Measurements from ENCODE around the gene SLC9B2.

The SLC9B2 gene

GRCh38 chr4:103076747-103077347 is at the start of gene SLC9B2:
SLC9B2 (minus strand) TSS chr4:103076761; CDS start chr4:103067550, 9,211 bp downstream.
- no peak for DNase-seq (ENCODE audit: low read depth)

DNA sequence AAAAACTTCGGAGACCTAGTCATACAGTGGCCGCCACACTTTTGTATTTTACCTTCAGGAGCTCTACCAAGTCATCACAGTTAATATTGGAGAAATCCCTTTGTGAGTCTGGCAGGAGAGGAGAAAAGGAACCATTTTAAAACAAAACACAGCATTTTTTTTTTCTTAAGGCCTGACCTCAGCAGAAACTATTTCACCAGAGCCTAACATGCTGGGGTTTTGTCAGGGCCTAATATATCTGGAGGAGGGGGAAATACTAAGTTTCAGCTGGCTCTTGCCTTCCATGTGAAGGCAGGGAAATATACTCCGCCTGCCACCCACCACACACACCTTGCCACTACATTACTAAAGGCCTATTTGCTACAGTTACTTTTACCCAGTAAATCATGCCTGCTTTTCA is 49.6 kb upstream of the SLC9B2 start:
- no peak for DNase-seq (ENCODE audit: low read depth)

DNA sequence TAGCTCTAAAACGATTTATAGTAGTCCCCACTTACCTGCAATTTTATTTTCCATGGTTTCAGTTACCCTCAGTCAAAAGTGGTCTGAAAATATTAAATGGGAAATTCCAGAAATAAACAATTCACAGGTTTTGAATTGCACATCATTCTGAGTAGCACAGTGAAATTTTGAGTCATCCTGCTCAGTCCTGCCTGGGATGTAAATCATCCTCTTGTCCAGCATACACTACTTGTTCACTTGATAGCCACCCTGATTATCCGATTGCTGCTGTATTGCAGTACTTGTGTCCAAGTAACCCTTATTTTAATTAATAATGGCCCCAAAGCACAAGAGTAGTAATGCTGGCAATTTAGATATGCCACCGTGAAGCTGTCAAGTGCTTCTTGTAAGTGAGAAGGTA is 46.6 kb upstream of the SLC9B2 start:
- DNase-seq (ENCODE audit: low read depth) = no peak

DNA sequence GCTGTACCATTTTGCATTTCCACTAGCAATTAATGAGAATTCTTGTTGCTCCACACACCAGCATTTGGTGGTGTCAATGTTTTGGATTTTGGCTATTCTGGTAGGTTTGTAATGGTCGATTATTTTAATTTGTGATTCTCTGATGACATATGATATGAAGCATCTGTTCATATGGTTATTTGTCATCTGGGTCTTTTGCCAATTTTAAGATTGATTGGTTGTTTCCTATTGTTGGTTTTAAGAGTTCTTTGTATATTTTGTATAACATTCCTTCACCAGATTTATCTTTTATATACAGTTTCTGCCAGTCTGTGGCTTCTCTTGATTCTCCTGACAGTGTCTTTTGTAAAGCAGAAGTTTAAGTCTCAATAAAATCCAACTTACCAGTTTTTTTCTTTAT is 41.6 kb upstream of the SLC9B2 start:
- DNase-seq (ENCODE audit: low read depth) = no peak

- no peak for DNase-seq (ENCODE audit: low read depth)
Measured at GRCh38 chr4:103111598-103111997, 35.0 kb upstream of the SLC9B2 start.

GRCh38 chr4:103108542-103108941 is 32.0 kb upstream of the SLC9B2 start:
- DNase-seq (ENCODE audit: low read depth) = no peak

GRCh38 chr4:103105558-103106356 is 29.2 kb upstream of the SLC9B2 start:
- DNase-seq (ENCODE audit: low read depth) = no peak

- no peak for DNase-seq (ENCODE audit: low read depth)
Measured at GRCh38 chr4:103104886-103105285, 28.3 kb upstream of the SLC9B2 start.

- DNase-seq (ENCODE audit: low read depth) = no peak
Measured at GRCh38 chr4:103100691-103101090, 24.1 kb upstream of the SLC9B2 start.

- DNase-seq (ENCODE audit: low read depth) = no peak
Measured at GRCh38 chr4:103099691-103100392, 23.3 kb upstream of the SLC9B2 start, which contains the start of gene BDH2. BDH2 (minus strand) TSS chr4:103099834; CDS start chr4:103096254, 3,580 bp downstream.

GRCh38 chr4:103098756-103099440 is 22.3 kb upstream of the SLC9B2 start:
- DNase-seq (ENCODE audit: low read depth) = no peak

- no peak for DNase-seq (ENCODE audit: low read depth)
Measured at GRCh38 chr4:103098341-103098740, 21.8 kb upstream of the SLC9B2 start.

- no peak for DNase-seq (ENCODE audit: low read depth)
Measured at GRCh38 chr4:103097112-103097511, 20.6 kb upstream of the SLC9B2 start.

GRCh38 chr4:103095080-103095479 is 18.5 kb upstream of the SLC9B2 start:
- DNase-seq (ENCODE audit: low read depth) = no peak

DNA sequence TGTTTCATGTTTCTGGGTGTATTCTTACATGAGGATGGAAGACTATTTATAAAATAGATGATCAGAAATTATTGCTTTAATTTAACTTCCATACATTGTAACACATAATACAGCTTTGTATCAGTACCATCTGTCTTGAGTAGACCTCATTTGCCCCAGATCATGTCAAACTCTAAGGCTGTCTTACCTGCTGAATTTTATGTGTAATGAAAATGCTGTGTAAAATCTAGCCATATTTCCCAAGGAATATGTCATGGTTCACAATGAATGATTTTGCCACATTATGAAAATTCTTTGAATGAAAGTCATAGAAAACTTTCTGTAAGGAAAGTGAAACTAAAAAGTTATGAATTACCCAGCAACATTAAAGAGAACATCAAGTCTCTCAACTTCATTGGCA is 15.7 kb upstream of the SLC9B2 start:
- no peak for DNase-seq (ENCODE audit: low read depth)

- DNase-seq (ENCODE audit: low read depth) = no peak
Measured at GRCh38 chr4:103091601-103092223, 15.2 kb upstream of the SLC9B2 start.

GRCh38 chr4:103089481-103089880 is 12.9 kb upstream of the SLC9B2 start:
- no peak for DNase-seq (ENCODE audit: low read depth)

- no peak for DNase-seq (ENCODE audit: low read depth)
Measured at GRCh38 chr4:103086551-103086950, 10.0 kb upstream of the SLC9B2 start.

GRCh38 chr4:103085555-103086196 is 9.1 kb upstream of the SLC9B2 start:
- no peak for DNase-seq (ENCODE audit: low read depth)

DNA sequence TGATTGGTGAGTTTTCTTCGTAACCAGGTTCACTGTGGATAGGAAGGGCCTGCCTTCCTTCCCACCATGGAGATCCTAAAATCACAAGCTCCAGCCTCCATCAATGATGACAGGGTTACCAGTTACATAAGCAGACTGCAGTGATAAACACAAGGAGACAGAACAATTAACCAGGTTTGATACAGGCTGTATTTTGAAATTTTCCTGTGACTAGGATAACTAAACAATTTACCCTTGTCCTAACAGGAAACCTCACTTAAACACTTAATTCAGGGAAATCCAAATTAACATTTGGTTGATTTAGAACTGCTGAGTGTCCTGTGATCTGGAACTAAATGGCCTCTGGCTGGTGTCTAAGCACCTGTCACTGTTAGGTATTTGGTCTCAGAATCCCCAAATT is 3.1 kb upstream of the SLC9B2 start:
- DNase-seq (ENCODE audit: low read depth) = no peak
